Hypothalamus (tissue), 51 donors: ENCODE results near the gene DHX8.
A peak's percentile ranks its signal among the peaks of the same experiment; 100 is the strongest.
"Not testable (repeated sequence)": the region's sequence is repeated elsewhere in the genome, so short reads cannot be mapped to it uniquely, and the experiment has no call there.

ENCODE experiments used
- DNase-seq, 51 donors: peaks; one replicate each; lab custom pipeline; 2025; lab: John Stamatoyannopoulos, UW

The DHX8 gene

GRCh38 chr17:43459878-43460277 lies 23.9 kb upstream of the DHX8 start:
- not testable (repeated sequence) for DNase-seq

GRCh38 chr17:43461185-43461584 lies 22.6 kb upstream of the DHX8 start:
- no peak for DNase-seq

- DNase-seq: not testable (repeated sequence)
Measured at GRCh38 chr17:43462569-43462968, 21.2 kb upstream of the DHX8 start.

DNA sequence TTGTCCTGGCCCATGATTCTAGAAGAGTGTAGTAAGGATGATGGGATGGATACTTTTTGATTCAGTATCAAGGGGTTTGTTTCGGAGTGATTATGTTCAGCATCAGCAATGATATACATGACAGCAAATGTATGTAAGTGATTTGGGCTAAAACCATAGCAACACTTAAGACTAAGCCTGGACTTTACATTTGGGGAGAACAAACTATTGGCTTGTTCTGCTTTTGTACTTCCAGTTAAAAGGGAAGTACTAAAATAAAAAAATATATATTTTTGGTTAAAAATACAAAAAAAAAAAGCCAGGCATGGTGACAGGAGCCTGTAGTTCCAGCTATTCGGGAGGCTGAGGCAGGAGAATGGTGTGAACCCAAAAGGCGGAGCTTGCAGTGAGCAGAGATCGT lies 20.5 kb upstream of the DHX8 start:
- DNase-seq: no peak

GRCh38 chr17:43464046-43464445 lies 19.7 kb upstream of the DHX8 start:
- no peak for DNase-seq

DNA sequence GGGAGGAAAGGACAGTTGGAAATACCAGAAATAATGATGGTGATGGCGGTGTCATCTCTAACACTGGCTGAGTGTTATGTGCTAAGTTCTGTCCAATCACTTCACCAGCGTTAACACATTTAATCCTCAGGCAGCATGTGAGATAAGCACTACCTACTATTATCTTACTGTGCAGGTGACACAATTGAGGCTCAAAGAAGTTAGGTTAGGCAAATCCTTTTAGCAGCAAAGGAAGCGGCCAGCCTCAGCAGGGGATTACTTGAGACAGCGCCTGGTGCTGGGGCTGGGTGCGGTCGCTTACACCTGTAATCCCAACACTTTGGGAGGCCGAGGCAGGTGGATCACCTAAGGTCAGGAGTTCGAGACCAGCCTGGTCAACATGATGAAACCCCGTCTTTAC lies 18.7 kb upstream of the DHX8 start:
- no peak for DNase-seq

DNA sequence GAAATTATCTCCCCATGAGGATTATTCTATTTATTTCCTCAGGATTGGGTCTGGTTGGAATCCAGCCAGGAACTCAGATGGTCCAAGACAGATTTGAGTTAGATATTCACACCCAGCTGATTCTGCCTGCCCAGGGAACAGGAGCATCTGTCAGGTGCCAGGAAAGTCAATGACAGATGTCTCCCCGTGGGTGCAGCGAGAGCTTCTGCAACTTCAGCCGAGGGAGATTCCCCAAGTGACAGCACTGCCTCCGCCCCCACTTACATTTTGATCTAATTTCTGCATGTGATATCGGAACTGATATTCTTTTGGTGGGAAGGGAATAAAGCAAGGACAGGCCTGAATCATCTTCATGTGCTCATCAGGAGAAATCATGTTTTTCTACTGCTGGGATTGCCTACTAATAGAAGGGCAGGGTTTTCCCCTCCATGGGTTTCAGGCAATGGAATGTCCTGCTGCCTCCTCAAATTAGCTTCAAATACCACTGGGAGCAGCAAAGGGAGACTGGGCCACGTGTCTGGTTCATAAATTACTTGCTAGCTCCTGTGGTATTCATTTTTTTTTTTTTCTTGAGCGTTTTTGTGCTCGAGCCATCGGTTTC lies 15.7 kb upstream of the DHX8 start:
- peak in 2 of 51 donors; percentile 1 to 22 for DNase-seq

DNA sequence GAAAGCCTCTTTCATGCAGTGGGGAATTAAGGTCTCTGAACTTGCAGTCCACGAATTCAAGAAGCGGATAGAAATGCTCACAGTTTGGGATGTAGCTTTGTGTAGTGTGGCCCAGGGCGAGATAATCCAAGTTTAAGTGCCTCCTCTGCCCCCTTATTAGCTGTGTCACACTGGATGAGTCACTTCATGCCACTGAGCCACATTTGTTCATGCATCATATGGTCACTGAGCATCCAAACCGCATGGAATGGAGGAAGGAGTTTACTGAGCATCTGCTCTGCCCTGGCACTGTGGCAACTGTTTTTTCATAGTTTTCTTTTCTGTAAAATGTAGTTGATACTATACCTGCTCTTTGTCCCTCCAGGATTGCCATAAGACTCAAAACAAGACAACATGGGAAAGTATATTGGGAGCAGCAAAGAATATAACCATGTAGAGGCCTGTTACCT lies 15.1 kb upstream of the DHX8 start:
- DNase-seq: no peak

- DNase-seq: no peak
Measured at GRCh38 chr17:43469145-43469544, 14.6 kb upstream of the DHX8 start.

GRCh38 chr17:43471585-43472160 lies 12.1 kb upstream of the DHX8 start:
- DNase-seq: no peak

- no peak for DNase-seq
Measured at GRCh38 chr17:43475494-43476089, 8.2 kb upstream of the DHX8 start.

DNA sequence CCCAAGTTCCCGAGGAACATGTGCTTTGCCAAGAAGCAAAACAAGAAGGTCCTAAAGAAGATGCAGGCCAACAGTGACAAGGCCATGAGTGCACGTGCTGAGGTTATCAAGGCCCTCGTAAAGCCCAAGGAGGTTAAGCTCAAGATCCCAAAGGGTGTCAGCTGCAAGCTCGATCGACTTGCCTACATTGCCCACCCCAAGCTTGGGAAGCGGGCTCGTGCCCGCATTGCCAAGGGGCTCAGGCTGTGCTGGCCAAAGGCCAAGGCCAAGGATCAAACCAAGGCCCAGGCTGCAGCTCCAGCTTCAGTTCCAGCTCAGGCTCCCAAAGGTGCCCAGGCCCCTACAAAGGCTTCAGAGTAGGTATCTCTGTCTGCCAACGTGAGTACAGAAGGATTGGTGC lies 7.5 kb upstream of the DHX8 start:
- DNase-seq: not testable (repeated sequence)

GRCh38 chr17:43477832-43478634 lies 5.7 kb upstream of the DHX8 start:
- DNase-seq: no peak

- no peak for DNase-seq
Measured at GRCh38 chr17:43479948-43480347, 3.8 kb upstream of the DHX8 start.

GRCh38 chr17:43482103-43483012 lies 1.4 kb upstream of the DHX8 start:
- DNase-seq: no peak

- DNase-seq: no peak
Measured at GRCh38 chr17:43490621-43491020, 6.8 kb downstream of the DHX8 start.

GRCh38 chr17:43509440-43509839 lies 25.7 kb downstream of the DHX8 start:
- not testable (repeated sequence) for DNase-seq

DNA sequence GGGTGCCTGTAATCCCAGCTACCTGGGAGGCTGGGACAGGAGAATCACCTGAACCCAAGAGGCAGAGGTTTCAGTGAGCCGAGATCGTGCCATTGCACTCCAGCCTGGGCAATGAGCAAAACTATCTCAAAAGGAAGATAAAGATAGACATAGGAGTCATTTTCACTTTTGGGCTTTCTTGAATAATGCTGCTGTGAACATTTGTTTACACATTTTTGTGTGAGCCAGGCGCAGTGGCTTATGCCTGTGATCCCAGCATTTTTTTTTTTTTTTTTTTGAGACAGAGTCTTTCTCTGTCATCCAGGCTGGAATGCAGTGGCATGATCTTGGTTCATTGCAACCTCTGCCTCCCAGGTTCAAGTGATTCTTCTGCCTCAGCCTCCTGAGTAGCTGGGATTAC lies 27.4 kb downstream of the DHX8 start:
- not testable (repeated sequence) for DNase-seq

DNA sequence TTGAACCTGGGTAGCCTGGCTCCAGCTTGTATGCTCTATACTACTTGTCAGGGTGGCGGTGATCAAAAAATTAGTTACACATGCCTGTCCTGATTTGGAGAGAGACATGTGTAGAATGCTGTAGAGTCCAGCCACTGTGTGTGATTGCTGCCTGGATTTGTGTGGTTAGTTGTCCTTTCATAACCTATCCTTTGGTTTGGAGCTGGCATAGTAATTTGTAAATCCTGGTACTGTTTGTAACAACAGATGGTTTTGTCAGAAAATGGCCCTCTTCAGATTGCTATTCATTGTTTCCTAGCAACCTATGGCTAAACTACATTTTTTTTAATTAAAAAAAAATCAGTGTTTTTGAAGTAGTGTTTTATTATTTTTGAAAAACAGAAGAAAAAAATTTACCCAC lies 31.9 kb downstream of the DHX8 start:
- DNase-seq: peak in 1 of 51 donors; percentile 3

GRCh38 chr17:43517161-43517560 lies 33.4 kb downstream of the DHX8 start:
- no peak for DNase-seq
